ENCODE results near the gene SKI. TPM values are rescaled to one million over a fixed set of nuclear protein-coding genes. Genes with fewer than 3 reads are reported as not detected.

Gene SKI
- total and polyA plus RNA-seq, 9 of the 15 experiments (the other 6 are each of a cell fraction or from before 2014, with no cell fraction given): 0.10 to 60.5 (median 4.6) TPM

- DNase-seq (ENCODE audit: extremely low read depth in 1 of 4, low spot score in 3 of 4) (no peak), FAIRE-seq (no peak), ATAC-seq (no peak)
- no peaks in the 10 kb centered on the region for H3K9me1 ChIP-seq (ENCODE audit: control insufficient read depth, insufficient read depth, low read length)
- peaks cover 9 to 68% of the 10 kb centered on the region in 2 experiments; a peak in 4 of 5 replicates for H3K4me1 ChIP-seq (replicated peaks in 1 of 2; ENCODE audit: control insufficient read depth in 2 of 2, insufficient read depth in 2 of 2, low read length in 2 of 2)
- H3K79me2 ChIP-seq (ENCODE audit: control insufficient read depth, insufficient read depth, low read length): no peaks in the 10 kb centered on the region
- whole genome bisulfite sequencing (ENCODE audit: insufficient coverage, low coverage, missing lambda C conversion rate): 82% methylated on average over 18 of the region's 28 CpGs
- H2AFZ ChIP-seq (ENCODE audit: low read depth, low read length): no peak overlapping the region
- no peak for TF ChIP-seq ZNF740 (CRISPR knock-in tag; IDR thresholded peaks at IDR 0.05)
- no peak for TF ChIP-seq ZNF740 (tag; IDR thresholded peaks at IDR 0.05)
- TF ChIP-seq HCFC1 (IDR thresholded peaks at IDR 0.05; ENCODE audit: low read depth, low read length): no peak
- TF ChIP-seq NR2C1 (IDR thresholded peaks at IDR 0.05): no peak
- no peak for TF ChIP-seq NR2C1 (tag; IDR thresholded peaks at IDR 0.05)
- TF ChIP-seq HMGN3 (IDR thresholded peaks at IDR 0.05; ENCODE audit: borderline replicate concordance, extremely low read depth, insufficient read length, low read depth, low read length): peak; percentile 35
- peak; percentile 52; the same call in 1 of the 2 replicates for TF ChIP-seq POLR2G (IDR thresholded peaks at IDR 0.05; ENCODE audit: low read depth, low read length)
- peak; percentile 20; the same call in 1 of the 2 replicates for TF ChIP-seq NFIC (IDR thresholded peaks at IDR 0.05)
- CTCF ChIA-PET (ENCODE audit: low intra/inter-chr PET ratio): no interaction called here
- no TSS peak for BruUV-seq (replicated peaks)
- H3K9me3 ChIP-seq (replicated peaks; ENCODE audit: control insufficient read depth, insufficient read depth, low read depth, low read length): no peaks in the 10 kb centered on the region
- POLR2A ChIA-PET: interaction anchor here (0.6 kb wide), 1 partner anchor 16 kb away, joined by 4 read pairs; no protein-coding TSS in a partner anchor
- intact Hi-C loops (cut with micrococcal nuclease): loop anchor here (10.0 kb wide), 1 partner anchor 64 kb away; no protein-coding TSS in a partner anchor
- H3K27ac ChIP-seq (ENCODE audit: extremely low read depth, low read depth, low read length): no peak overlapping the region
- H3K27me3 ChIP-seq (ENCODE audit: control insufficient read depth in 2 of 2, insufficient read depth in 2 of 2, low read length in 2 of 2): no peaks in the 10 kb centered on the region
- H3K9ac ChIP-seq (ENCODE audit: insufficient read depth in 1 of 2, low read depth in 2 of 2, low read length in 2 of 2): peak overlapping the region in 1 of 2 experiments; percentile 76; a peak in 1 of 4 replicates
- H4K20me1 ChIP-seq (replicated peaks; ENCODE audit: control insufficient read depth, insufficient read depth, low read length): no peaks in the 10 kb centered on the region
- peaks cover 48% of the 10 kb centered on the region; the same call in 2 of the 3 replicates for H3K36me3 ChIP-seq (ENCODE audit: control insufficient read depth, insufficient read depth, low read length)
- H3K4me3 ChIP-seq: no peak overlapping the region
- in situ Hi-C loops (cut with MboI): no loop called here
- no peak overlapping the region for H3K4me2 ChIP-seq (ENCODE audit: insufficient read depth, low read length)
These were observed 82.4 kb downstream of the SKI start for GRCh38 chr1:2310332-2311183.

Data from K562 (cell line).